Erythroblast (primary cell): ENCODE results near the gene RERE.

Experiments
- GATA1 ChIP-seq: IDR thresholded peaks from 2 replicates; pipeline ENCODE4 v1.6.1; 2011; ENCODE audit warnings: low read depth, mild to moderate bottlenecking, control low read depth, low read length, moderate library complexity
- POLR2A ChIP-seq: IDR thresholded peaks from 2 replicates; pipeline ENCODE4 v1.6.1; 2011; ENCODE audit warnings: mild to moderate bottlenecking, low read length

GRCh38 chr1:8397511-8397910 is 419.9 kb downstream of the RERE start:
- TF ChIP-seq POLR2A (no peak), GATA1 (no peak)
